ENCODE measurements around the gene CCNI2. TPM values are rescaled to one million over a fixed set of nuclear protein-coding genes. Genes with fewer than 3 reads are reported as not detected.

The CCNI2 gene
- total and polyA plus RNA-seq, 9 of the 15 experiments (the other 6 are each of a cell fraction or from before 2014, with no cell fraction given), result 0.05 to 1.7 (median 0.81) TPM; not detected in 5

- TF ChIP-seq, protein P1, sequence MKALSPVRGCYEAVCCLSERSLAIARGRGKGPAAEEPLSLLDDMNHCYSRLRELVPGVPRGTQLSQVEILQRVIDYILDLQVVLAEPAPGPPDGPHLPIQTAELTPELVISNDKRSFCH (CRISPR knock-in tag; IDR thresholded peaks at IDR 0.05), result no peak
- TF ChIP-seq, protein P1 (tag; IDR thresholded peaks at IDR 0.05), result no peak
- TF ChIP-seq FOXA1 (IDR thresholded peaks at IDR 0.05; ENCODE audit: borderline replicate concordance) (0 out of 2 replicates have a peak, but pooled peaks have one; percentile 23), SMAD3 (CRISPR knock-in tag; conservative IDR thresholded peaks at IDR 0.05) (no peak), NELFE (IDR thresholded peaks at IDR 0.05; ENCODE audit: insufficient read depth, insufficient read length) (no peak), RFX7 (CRISPR knock-in tag; IDR thresholded peaks at IDR 0.05) (no peak), STAT5A (IDR thresholded peaks at IDR 0.05; ENCODE audit: borderline replicate concordance, low read length) (no peak), SAFB (IDR thresholded peaks at IDR 0.05; ENCODE audit: borderline replicate concordance, low read depth, low read length) (no peak), TAF9B (IDR thresholded peaks at IDR 0.05; ENCODE audit: partially characterized antibody) (no peak), MTA3 (IDR thresholded peaks at IDR 0.05; ENCODE audit: borderline replicate concordance) (no peak), TAF1 (IDR thresholded peaks at IDR 0.05; ENCODE audit: control insufficient read depth, extremely low read depth, insufficient read depth, low read length, severe bottlenecking) (no peak), TCFL5 (CRISPR knock-in tag; conservative IDR thresholded peaks at IDR 0.05) (no peak)
- TF ChIP-seq, protein P2, sequence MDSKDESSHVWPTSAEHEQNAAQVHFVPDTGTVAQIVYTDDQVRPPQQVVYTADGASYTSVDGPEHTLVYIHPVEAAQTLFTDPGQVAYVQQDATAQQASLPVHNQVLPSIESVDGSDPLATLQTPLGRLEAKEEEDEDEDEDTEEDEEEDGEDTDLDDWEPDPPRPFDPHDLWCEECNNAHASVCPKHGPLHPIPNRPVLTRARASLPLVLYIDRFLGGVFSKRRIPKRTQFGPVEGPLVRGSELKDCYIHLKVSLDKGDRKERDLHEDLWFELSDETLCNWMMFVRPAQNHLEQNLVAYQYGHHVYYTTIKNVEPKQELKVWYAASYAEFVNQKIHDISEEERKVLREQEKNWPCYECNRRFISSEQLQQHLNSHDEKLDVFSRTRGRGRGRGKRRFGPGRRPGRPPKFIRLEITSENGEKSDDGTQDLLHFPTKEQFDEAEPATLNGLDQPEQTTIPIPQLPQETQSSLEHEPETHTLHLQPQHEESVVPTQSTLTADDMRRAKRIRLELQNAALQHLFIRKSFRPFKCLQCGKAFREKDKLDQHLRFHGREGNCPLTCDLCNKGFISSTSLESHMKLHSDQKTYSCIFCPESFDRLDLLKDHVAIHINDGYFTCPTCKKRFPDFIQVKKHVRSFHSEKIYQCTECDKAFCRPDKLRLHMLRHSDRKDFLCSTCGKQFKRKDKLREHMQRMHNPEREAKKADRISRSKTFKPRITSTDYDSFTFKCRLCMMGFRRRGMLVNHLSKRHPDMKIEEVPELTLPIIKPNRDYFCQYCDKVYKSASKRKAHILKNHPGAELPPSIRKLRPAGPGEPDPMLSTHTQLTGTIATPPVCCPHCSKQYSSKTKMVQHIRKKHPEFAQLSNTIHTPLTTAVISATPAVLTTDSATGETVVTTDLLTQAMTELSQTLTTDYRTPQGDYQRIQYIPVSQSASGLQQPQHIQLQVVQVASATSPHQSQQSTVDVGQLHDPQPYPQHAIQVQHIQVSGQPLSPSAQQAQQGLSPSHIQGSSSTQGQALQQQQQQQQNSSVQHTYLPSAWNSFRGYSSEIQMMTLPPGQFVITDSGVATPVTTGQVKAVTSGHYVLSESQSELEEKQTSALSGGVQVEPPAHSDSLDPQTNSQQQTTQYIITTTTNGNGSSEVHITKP (IDR thresholded peaks at IDR 0.05; ENCODE audit: partially characterized antibody), result peak; percentile 17
- TF ChIP-seq, protein P3, sequence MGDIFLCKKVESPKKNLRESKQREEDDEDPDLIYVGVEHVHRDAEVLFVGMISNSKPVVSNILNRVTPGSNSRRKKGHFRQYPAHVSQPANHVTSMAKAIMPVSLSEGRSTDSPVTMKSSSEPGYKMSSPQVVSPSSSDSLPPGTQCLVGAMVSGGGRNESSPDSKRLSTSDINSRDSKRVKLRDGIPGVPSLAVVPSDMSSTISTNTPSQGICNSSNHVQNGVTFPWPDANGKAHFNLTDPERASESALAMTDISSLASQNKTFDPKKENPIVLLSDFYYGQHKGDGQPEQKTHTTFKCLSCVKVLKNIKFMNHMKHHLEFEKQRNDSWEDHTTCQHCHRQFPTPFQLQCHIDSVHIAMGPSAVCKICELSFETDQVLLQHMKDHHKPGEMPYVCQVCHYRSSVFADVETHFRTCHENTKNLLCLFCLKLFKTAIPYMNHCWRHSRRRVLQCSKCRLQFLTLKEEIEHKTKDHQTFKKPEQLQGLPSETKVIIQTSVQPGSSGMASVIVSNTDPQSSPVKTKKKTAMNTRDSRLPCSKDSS (IDR thresholded peaks at IDR 0.05; ENCODE audit: low read depth, partially characterized antibody), result no peak
- TF ChIP-seq, protein P4, sequence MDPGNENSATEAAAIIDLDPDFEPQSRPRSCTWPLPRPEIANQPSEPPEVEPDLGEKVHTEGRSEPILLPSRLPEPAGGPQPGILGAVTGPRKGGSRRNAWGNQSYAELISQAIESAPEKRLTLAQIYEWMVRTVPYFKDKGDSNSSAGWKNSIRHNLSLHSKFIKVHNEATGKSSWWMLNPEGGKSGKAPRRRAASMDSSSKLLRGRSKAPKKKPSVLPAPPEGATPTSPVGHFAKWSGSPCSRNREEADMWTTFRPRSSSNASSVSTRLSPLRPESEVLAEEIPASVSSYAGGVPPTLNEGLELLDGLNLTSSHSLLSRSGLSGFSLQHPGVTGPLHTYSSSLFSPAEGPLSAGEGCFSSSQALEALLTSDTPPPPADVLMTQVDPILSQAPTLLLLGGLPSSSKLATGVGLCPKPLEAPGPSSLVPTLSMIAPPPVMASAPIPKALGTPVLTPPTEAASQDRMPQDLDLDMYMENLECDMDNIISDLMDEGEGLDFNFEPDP (CRISPR knock-in tag; IDR thresholded peaks at IDR 0.05), result no peak
- TF ChIP-seq, protein P5, sequence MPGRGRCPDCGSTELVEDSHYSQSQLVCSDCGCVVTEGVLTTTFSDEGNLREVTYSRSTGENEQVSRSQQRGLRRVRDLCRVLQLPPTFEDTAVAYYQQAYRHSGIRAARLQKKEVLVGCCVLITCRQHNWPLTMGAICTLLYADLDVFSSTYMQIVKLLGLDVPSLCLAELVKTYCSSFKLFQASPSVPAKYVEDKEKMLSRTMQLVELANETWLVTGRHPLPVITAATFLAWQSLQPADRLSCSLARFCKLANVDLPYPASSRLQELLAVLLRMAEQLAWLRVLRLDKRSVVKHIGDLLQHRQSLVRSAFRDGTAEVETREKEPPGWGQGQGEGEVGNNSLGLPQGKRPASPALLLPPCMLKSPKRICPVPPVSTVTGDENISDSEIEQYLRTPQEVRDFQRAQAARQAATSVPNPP (IDR thresholded peaks at IDR 0.05; ENCODE audit: borderline replicate concordance, insufficient read depth, insufficient read length), result no peak
Measured at GRCh38 chr5:132788508-132788907, 41.3 kb downstream of the CCNI2 start (continued).

All from K562 (cell line).